ENCODE data around the gene TFAP2B.

TFAP2B gene

DNA sequence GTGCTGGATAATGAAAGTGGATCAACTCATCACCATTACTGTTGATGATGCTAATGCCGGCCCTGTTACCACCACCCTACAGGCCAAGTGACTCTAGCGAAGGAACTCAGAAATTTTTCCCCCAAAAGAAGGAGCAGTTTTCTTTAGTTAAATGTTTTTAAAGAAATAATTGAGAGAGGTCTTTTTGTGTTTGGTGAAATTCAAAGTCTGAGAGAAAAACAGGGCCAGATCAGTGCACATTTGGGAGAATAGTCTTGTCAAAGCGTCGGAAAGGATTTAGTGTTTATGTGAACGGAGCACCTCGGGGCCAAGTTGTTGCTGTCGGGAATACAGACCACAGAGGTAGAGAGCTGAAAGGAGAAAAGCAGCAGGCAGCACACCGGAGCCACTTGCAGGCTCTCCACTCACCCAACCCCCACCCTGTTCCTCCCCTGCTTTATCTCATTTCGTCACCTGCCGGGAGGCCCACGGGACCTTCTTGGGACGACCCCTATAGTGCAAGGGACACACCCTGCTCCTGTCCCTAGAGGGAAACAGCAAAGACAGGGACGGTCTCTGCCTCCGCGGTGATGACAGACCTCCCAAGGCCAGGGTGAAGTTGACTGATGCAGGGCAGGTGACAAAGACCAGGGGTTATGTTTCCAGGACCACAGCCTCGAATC is 6.8 kb downstream of the TFAP2B start:
- no peak for DNase-seq

DNA sequence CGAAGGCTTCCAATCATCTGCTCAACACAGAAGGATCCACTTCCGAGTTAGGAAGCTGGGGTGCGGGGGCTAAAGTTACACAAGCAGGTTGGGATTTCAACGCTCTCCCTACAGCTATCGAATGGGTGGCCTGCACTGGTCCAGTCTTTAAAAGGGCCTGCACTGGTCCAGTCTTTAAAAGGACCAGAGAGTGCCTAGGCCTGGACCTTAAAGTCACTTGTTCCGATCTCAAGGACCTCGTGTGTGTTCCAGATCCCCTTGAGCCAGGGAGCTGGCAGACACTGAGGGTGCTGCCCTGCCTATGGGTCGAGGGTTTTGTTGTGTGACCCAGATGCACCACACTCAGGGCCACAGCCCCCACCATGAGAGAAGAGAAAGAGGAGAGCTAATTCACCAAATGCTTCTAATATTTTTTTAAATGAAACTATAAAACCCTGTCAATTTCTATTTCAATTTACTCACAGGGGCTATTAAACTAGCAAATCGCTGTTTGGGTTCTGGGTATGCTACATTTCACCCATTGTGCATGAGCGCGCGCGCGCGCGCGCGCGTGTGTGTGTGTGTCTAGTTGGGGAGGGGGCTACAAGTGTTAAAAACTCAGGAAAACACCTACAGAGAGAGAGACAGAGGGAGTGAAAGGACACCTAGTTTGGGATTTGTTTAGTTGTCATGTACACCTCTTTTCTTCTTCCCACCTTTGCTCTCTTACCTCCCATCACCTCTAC is 7.5 kb downstream of the TFAP2B start:
- DNase-seq: no peak

DNA sequence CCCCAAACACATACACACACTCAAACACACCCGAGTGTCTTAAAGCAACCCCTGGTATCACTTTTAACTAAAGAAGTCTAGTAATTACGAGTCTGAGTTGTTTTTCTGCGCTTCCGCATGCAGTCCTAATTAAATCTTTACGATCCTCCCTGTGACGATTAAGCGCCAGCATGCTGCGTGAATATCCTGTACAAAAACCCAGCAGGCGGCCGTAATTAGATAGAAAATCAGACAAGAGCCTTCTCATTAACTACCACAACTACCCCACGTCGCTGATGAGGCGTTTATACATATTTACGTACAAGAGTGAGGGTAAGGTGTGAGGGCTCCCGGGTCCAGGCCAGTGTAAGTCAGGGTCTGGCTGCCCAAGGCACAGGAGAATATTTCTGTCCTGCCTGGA is 8.1 kb downstream of the TFAP2B start:
- no peak for DNase-seq

DNA sequence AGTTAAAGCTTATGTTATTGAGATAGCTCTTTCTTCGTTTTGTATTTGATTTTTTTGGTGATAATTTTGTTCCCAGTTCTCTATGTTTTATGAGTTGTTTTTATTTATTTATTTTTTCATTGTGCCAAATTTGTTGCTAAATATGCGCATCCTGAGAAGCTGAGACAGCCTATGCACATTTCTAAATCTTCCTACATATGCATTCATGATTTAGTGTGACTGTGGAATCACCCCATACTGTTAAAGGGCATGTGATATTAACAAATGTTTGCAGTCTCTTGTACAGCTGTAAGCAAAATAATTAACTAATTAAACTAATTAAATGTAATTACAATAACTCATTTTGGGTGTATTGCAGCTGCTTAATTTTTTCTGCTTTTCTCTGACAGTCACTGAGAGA is 10.4 kb downstream of the TFAP2B start:
- no peak for DNase-seq

DNA sequence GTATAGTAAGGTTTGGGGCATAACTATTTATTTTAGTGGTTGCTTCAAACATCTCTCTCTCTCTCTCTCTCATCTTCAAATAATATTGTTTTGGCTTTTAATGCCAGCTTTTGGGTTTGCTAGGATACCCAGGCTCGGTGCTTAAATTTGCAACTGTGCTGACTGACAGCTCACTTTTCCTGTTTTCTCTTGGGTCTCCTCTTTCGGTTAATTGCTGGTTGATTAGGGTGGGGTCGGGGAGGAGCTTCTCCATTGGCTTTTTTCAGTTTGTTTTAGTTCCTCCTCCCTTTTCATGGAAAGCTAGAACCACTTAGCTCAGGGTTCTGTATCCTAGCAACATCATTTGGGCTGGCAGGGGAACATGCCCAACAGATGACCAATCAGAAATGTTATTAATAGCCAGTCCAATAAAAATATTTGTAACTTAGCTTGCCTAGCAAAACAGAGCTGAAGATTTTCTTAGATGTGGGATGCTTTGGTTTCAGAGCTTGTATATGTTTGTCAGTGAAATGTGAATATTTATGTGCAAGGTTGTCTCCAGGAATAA is 11.3 kb downstream of the TFAP2B start:
- no peak for DNase-seq

DNA sequence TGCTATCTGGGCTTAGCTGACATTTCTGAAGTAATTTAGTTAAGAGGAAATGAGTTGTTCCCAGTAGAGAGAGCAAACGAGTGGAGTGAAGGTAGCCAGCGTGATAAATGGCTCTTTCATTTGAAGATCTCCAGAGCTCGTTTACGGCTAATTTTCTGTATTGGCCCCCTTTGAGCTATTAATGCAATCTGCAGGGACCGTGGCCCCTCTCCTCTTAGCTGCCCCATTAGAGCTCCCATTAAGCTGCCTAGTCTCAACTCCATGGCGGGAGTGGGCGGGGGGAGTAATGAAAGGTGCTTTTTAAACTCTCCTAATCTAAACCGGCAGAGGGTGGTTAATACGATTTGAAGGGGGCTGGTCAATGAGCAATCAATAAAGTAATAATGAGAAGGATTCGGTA is 12.5 kb downstream of the TFAP2B start:
- DNase-seq: no peak

DNA sequence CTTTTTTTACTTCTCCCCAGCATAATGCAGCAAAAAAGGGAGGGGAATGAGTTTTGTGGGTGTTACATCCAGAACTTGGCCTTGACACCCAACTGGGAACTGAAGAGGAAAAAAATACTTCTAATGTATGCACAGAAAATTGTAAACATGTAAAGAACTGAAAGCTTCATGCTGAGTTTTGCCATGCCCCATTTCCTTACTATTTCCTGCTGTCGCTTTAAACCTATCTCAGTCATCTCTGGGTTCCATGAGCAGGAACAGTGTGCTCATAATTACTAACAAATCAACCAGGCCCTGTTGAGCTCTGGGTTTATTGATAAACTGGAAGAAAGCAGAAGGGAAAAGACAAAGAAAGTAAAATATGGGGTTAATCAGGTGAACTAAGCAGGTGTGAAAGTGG is 14.2 kb downstream of the TFAP2B start:
- no peak for DNase-seq

DNA sequence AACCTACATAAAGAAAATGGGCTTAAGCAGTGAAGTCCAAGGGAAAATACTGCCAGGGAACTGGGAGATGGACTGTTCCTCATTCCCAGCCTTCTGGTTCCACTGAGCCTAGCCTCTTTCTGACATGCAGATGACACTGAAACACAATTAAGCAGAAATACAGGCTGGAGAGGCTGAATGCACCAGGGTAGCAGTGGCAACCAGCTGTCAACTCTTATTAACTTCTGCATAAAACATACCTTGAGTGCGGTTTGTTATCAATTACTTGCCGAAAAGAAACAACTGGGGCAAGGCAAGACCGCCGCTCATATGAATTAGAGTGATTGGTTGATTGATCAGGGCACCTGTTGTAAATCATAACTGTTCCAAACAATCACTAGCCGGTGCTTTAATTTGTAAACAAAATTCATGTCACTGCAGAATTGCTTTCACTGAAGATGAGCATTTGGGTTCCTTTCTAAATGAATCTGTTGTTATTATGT is 16.3 kb downstream of the TFAP2B start:
- DNase-seq: no peak

DNA sequence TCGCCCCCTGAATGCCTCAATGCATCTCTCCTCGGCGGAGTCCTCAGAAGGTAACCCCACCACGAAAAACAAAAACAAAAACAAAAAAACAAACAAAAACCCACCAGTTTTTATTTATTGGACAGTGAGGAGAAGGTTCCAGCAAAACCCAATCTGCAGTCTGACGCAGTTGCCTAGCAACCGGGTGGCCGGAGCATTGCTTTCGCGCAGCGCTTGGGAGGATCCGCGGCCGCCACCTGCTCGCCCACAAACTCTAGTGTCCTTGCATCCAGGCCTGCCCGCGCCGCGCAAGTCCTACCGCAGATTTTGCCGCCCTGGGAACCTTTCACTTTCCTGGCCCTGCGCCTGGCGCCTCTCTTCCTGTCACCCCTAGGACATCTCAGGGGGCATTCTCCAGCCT is 17.6 kb downstream of the TFAP2B start:
- no peak for DNase-seq

DNA sequence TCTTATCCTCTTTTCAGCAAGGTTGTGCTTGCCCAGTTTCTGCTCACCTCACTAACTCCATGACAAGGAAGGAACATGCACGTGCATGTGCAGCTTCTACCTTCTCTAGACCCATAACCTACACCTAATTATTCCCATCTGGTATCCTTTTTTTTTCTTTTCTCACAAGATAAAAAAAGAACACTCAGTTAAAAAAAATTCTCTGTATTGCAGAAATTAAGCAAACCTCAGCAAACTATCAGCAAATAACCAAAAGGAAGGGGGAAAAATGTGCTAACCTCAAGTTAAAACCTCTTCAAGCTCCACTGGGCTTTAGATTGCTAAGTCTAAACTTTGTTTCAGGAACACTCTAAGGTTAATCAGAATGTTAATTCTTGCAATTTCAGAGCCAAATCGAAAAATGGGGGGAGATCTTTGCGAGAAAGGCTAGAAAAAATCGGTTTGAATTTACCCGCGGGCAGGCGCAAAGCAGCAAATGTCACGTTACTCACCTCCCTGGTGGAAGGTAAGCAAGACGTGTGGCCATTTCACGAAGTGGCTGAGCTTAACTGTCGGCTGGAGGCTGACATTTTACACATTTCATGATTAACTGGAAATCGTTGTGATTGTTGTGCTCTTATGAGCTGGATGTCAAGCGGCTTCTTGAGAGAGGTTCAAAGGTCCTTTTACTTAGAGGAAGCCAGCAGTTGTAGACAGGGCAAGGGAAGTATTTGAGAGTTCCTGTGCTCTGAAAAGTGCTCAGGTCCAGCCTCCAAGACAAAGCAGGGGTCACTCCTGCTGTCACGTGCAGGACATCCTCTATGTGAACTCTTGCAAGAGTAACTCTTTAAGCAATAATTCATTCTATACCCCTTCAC is 19.1 kb downstream of the TFAP2B start:
- no peak for DNase-seq

DNA sequence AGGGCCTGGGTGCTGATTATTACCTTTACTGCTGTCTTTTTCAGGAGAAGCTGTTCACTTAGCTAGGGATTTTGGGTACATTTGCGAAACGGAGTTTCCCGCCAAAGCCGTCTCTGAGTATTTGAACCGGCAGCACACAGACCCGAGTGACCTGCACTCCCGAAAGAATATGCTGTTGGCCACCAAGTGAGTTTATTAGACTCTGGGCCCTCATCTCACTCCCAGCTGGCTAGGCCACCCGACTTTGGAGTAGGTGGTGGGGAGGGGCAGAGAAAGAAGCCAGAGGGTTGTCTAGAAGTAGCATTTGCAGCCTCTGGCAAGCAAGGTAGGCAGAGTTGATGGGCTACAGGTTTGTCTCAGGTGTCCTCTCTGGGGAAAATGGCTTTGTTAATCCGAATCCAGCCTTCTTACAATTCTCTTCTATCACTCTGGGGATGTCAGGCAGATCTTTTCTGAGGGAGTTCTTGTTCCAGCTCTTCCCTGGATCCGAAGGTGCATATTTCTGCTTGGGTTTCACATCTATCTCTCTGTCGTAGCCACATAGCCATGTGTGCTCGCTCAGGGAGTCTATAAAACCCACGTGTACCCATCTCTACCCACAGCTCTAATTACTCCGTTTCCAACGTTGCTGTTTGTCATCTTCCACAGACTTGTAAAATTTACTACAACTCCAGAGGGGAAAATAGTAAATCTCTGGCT is 21.6 kb downstream of the TFAP2B start:
- DNase-seq: no peak

DNA sequence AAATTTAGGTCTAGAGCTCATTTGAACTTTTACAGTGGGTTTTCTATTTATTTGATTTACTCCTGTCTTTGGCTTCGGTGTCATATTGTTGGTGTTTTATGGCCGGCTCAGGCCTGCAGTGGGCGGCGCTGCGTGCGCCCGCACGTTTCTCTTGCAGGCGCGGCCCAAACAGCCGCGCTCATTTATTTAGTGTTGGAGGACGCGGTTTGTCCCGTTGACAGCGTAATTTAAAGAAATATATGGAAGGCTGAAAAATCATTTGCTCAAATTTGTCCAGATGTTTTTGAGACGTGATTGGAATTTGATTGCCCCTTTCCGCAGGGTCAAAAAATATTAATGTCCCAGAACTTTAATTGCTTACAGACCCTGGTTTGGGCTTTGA is 22.1 kb downstream of the TFAP2B start:
- no peak for DNase-seq

DNA sequence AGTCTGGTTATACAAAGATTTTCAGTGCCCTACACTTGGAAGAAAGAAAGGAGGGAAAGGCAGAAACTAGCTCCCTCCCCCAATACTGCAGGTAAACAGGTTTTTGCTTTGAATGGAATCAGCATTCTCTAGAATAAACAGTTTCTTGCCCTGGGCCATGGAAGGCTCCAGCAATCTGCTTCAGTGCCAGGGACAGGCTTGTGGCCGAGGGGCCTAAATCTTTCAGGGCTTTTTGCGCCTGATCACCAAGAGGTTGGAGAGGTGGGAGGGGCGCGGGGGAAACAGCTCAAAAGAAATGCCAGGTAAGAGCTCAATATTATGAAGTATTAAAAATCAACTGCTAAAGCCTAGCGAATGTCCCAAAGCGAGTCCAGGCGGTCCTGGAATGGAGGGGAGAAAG is 23.8 kb downstream of the TFAP2B start:
- no peak for DNase-seq

DNA sequence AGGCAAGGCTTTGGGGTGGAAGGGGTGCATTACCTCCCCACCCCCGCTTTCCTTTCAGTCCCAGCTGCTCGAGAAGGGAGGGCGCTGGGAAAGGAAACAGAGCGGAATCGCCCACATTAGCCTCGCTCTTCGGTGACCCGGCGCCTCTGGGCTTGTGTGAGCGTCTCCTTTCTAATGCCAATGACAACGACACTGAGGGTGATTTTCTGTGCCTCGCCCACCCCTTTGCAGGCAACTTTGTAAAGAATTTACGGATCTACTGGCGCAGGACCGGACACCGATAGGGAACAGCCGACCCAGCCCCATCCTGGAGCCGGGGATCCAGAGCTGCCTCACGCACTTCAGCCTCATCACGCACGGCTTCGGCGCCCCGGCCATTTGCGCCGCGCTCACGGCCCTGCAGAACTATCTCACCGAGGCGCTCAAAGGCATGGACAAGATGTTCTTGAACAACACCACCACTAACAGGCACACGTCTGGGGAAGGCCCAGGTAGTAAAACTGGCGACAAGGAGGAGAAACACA is 24.3 kb downstream of the TFAP2B start:
- DNase-seq: no peak

DNA sequence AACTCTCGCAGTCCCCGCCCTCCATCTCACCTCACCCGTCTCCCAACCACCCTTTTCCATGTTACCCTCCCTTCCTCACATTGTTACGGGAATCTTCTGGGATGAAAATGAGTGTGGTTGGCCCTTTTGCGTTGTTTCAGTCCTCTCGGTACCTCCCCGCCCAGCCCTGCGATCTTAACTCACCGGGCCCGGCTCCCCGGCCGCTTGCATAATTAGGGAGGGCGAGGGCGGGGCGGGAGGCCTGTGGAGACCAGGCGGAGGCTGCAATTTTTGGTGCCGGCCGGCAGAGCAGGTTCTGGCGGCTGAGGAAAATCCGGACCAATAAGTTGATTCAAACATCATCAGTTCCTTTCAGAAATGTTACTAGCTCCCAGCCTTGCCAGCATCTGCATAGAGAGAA is 25.2 kb downstream of the TFAP2B start:
- DNase-seq: no peak

DNA sequence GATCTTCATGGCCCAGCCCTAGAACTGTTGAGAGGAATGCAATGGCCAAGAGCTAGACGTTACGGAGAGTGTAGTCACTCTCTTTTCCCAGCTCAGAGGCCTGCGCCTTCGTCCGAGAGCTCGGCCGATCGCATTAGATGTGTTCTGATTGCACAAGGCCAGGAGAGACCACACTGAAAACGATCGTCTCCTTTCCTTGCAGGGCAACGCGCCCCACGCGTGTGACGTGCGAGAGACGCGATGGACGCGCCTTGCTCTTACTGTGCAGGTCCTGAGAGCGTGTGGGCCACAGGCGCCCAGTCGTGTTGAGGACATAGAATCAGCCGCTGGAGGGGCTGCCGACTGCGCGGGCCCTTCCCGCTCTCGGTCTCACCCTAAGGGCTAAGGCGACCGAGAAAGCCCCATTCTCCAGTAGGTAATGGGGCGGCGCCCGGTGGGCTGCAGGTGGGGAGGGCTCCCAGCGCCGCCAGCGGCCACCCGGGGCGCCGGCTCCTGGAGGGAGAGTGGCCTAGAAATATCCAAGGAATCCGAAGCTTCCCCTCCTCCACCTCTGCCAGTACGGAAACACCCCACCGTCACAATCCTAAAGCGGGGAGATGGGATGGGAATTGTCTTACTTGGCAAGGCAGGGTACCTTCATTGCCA is 26.9 kb downstream of the TFAP2B start:
- DNase-seq: no peak

DNA sequence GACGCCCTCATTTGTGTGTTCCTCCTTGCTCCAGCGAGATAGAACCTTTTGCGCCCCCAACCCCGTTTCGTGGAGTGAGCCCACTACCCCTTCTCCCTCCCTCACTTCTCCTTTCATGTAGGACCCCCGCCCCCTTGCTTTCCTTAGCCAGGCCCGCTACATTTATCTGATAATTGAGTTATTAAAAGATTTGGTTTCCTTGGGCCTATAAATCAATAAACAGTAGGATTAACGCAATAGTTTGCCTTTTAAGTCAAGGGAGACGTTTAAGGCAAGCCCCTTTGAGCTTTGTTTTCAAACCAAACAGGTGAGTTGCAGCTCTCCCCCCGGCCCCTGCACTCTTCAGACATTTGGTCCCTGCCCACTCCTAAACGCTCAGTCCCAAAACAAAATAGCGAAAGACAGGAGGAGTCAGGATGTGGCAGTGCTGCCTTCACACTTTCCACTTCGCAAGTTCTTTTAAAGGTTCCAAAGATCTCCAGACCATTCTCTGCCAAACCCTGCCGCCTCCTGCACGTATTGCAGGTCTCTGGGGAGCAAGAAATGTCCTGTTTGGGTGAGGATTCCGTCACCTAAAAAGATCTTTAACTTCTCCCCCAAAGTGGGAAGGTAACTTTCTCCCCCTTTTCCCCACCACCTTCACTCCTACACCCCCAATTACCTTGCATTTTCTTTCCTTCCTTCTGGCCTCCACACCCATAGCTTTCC is 27.6 kb downstream of the TFAP2B start:
- no peak for DNase-seq

DNA sequence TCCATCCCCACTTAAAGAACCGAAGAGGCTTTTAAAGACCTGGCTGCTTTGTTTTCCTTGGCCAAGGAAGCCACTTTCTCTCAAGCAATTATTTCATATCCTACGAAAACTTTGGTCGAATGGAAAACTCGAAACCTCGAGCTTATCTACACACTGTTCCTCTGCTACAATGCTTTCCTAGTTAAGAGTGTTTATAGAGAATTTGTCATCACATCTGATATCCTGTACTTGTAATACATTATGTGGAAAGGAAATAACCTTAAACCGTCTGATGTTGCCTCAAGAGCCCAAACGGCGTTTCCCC is 28.1 kb downstream of the TFAP2B start:
- no peak for DNase-seq

DNA sequence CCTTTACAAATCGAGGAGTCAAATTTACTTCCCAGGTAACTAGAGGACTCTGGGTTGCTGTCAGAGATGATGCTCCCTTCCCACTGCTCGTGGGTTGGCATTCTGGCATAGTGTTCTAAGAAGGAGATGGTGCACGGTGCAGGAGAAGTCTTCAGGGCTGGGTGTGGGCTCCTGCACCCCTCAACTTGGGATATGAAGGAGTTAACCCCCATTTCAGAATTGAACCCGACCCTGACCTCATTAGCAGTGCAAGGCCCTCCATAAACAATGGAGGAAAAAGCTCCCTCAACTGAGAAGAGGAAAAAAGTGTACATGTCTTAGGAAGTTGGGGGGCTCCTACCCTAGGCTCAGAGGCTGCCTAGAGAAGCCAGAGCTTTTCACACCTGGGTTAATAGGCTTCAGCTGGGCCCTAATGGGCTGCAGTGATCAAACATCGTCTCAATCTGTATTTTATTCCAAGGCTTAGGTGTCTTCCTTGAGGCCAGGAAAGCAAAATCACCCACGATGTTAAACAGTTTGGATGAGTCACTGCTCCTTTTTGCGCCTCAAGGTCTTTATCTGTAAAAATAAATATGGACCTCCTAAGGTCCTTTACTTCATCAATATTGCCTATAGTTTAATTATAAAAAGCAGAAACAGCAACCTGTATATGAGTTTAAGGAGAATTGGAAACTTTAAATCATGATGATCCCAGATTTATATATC is 29.4 kb downstream of the TFAP2B start:
- DNase-seq: no peak

DNA sequence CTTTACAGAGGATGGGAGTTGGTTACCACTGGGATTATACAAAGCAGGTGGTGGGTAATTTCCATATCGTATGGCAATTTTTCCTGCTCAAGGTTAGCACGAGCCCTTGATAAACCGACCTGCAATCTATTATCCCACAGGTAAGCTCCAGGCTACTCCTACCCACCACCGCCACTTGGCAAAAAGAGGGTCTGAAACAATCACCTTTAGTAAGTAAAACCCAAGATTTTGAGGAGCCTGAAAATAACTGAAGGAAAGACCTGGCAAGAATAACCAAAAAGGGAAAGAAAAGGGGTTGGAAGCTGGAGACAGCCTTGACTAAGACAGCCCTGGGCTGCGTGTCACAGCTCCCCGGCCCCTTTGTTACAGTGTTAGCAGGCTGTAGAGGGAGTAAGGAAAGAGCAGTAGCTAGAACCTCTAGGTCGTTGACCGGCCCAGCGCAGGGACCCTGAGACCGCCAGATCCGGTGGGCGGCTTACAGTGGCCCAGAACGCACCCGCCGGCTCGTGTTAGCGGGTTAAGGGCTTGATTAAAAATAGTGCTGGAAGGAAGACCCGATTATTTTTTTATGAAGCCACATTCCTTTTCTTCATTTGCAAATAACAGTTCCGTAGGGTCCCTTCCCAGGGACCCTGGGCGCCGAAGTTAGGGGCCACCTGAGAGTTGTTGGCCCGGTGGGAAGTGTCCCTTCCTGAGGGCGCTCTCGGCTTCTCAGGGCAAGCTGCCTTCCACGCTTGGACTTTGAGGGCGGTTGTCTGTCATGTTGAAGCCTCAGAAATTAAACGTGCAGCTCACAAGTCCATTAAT is 30.5 kb downstream of the TFAP2B start:
- DNase-seq: no peak
